Measurements from ENCODE around the gene DGCR2.

Gene DGCR2

DNA sequence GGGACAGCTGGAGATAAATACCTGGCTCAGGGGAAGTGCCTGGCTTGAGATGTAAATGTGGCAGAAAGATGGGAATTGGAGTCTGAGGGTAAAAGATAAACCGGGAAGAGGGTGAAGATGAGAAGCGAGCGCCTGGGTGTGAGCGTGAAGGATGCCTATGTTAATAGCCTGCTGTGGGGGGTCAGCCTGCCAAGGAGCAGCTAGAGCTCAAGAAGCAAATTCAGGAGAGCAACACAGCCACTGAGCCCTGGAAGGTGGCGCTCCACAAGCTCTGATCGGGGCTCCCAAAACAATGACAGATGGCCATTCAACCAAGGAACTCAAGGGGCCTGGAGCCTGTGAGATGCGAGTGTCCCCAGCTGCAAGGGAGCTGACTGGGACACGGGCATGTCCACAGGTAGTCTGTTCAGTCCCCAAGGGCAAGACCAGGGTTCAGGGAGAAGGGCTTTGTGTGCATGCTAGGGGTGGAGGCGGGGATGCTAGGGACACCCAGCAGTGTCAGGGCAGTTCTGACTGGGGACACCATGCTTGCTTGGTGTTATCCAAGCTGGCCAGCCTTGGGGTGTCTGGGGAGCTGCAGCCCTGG is 25.1 kb upstream of the DGCR2 start:
- DNase-seq (ENCODE audit: low read depth in 2 of 2), result no peak

DNA sequence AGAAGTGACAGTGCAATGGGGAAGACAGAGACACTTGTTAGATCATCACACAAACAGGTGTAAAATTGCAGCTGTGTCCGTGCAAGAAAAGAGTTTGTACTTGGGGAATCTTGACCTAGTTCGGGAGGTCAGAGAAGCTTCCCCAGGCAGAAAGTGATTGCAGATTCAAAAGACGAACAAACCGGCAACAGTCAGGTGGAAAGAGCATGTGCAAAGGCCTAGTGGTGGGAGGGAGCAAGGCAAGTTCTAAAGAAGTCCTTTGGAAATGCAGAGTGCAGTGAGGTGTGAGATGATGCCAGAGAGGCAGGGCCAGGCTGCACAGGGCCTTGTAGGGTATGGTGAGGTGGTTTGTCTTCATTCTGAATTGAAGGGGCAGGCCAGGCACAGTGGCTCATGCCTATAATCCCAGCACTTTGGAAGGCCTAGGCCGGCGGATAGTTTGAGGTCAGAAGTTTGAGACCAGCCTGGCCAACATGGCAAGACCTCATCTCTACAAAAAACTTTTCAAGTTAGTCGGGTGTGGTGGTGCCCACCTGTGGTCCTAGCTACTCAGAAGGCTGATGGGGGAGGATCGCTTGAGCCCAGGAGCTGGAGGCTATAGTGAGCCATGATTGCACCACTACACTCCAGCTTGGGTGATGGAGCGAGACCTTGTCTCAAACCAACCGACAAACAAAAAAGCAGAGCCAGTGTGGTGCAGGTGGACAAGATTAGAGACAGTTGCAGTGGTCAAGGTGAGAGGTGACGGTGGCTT is 24.2 kb upstream of the DGCR2 start:
- no peak for DNase-seq (ENCODE audit: low read depth in 2 of 2)

DNA sequence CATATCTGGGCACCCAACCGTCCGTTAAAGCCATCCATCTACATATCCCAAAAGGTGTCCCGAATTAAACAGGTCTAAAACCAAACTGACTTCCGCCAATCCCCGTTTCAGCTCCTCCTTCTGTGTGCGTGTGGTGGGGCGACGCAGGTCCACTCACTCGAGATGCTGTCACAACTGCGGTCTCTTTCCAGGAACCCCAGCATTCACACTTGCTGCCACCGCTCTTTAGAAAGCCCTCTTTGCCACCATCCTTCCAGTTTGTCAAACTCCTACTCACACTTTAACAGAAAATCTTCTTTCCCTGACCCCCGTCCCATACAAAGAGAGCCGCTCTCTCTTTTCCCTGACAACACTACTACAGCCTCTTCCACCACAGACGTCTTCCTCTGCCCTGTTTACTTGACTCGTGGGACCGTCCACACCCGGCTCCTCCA is 21.8 kb upstream of the DGCR2 start:
- peak in 1 of 2 donors; percentile 9 for DNase-seq (ENCODE audit: low read depth in 2 of 2)

DNA sequence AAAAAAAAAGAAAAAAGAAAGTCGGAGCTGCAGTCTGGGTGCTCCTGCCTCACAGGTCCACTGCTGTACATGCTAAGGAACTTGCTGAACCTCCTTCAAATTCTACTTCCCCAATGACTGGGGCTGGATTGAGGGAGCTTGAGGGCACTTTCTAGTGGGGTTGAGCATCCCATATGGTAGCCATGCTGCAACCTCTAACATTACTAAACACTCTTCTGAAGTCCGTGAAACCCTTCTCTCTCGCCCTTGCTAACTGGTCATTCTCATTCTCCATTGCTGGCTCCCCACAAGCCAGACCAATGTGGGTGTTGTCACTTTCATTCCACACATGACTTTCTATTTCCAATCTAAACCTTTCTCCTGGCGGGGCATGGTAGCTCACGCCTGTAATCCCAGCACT is 21.0 kb upstream of the DGCR2 start:
- no peak for DNase-seq (ENCODE audit: low read depth in 2 of 2)

DNA sequence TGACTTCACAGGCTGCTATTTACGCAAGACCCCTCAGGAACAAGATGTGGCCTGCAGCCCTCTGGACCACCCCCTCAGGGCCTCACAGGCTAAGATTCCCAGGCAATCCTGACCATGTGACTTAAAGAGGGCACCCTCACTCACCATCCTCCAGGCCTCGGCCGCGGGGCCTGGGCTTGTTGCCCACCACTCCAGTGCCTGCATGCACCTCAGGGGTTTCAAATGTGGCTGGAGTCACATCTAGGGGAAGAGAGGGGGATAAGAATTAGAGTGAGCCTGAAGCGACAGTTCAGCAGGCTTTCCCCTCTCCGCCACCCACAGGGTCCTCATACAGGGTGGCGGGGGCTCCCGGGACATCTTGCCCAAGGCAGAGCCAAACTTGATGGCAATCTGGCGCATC is 20.2 kb upstream of the DGCR2 start:
- DNase-seq (ENCODE audit: low read depth in 2 of 2), result no peak

DNA sequence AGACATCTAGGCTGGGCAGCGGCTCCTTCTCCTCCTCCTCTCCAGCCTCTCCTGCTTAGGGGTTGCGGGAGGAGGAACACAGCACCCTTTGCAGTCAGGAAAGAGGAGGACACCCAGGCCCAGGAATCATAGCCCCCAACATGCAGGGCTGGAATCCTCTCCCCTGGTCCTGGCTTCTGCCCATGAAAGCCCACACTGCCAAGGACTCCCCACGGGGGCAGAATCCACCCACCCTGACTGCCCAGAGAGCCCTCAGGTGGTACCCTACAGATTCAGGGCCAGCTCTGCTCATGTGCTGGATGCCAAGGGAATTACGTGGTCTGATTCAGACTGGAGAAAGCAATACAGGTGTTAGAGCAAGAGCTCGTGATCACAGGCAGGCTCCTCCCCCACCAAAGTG is 17.8 kb upstream of the DGCR2 start:
- DNase-seq (ENCODE audit: low read depth in 2 of 2), result no peak

DNA sequence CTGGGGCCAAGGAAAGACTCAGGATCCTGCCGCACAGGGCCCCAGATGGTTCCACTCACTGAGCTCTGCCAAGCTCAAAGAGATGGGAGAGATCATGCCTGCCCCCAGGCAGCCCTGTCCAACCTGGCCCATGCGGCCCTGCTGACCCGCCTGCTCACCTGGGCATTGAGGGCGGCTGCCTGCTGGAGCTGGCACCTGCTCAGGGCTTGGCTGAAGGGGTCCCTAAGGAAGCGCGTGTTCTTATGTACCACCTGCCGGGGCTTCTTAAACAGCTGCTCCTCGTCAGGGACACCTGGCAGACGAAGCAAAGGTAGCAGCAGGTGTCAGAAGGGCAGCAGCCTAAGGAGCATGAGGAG is 16.8 kb upstream of the DGCR2 start:
- DNase-seq (ENCODE audit: low read depth in 2 of 2), result no peak

DNA sequence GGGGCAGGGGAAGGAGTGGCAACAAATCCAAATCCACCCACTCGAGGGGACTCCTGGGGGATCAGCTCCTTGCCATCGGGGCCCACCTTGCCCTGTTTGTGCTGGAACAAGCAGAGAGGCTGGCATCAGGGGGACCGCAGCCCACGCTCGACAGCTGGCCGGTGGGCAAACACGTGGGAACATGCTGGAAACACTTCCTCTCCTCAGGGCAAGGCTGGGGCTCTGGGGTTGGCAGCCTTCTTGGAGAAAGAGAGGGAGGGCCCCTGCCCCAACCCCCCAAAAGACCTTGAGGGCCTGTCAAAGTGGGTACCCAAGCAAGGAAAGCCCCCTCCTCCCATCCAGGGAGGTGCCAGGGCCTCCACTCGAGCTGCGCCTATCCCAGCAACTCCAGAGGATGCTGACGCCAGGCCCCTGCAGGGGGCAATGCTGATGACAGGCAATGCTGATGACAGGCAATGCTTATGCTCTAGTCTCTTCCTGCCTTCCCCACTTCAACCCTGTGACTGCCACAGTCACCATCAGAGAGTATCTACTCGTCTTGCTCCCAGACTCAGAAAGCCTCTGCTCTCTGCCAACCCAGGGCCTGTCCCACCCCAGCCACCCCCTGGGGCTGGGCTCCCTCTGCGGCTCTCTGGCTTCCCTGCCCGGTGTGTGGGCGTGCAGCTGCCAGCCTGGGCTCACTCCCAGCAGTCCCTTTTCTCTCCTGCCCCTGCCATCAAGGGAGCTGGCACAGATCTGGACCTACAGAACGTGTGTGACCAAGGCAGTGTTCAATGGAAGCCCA is 16.2 kb upstream of the DGCR2 start:
- no peak for DNase-seq (ENCODE audit: low read depth in 2 of 2)

DNA sequence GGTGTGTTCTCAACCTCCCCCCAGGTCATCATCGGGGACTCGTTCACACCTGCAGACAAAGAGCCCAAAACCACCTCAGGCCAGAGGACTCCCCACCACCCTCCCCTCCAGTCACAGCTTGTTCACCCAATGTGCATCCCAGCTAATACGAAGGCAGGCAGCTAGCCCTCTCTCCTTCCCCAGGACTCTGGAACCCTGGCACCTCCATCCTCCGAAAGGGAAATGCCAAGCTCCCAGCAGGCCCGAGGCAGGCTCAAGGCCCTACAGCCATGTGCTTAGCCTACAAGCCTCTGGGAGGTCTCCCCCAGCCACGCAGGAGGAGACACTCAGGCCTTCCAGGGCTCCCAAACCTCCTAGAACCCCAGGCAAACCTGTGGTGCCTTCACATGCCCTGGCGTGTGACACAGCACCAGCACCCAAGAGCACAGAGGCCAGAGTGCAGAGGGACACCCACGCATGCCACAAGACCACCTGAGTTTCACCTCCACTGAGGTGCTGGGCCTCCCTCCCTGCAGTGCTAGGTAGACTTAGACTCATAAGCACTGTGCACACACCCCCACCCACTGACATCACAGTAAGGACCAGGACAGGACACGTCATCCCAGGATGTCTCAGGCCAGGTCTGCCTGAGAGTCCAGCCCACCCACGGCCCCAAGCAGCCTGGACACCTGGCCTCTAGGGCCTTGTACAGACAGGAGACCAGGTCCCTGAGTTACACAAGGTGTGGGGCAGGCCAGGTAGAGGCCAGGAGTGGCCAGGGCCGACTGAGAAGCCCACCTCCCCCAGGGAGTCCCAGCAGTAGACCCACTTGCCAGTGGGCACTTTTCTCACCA is 15.4 kb upstream of the DGCR2 start:
- no peak for DNase-seq (ENCODE audit: low read depth in 2 of 2)

DNA sequence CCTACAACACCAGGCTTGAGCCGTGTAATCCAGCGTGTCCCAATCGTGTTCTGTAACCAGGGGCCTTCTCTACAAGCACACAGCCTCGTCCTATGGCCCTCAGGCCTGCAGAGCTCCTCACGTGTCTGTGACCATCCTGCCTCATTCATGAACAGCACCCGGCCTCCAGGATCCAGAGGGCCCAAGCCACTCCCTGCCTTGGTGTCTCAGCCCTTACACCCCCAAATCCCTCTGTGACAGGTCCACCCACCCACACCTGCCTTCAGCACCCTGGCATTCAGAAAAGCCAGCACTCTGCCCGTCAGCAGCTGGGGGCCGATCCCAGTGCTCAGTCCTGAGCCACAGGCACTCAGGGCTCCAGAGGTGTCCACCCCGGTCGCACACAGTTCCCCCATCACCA is 14.7 kb upstream of the DGCR2 start:
- DNase-seq (ENCODE audit: low read depth in 2 of 2), result no peak

DNA sequence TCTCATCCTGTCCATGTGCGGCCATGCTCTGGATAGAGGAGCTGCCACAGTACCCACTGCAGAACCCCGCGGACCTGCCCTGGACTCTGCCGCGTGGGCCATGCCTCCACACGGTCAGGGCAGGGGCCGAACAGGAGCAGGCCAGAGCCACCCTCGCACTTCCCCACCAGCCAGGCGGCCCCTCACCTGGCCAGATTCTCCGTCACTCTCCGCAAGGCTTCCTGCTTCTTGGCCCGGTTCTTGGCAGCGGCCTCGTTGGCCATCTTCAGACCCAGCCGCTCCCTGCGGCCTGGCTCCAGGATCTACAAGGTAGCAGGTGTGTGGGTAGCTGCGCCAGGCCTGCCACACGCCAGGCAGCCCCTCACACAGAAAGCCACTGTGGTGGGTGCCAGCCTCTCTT is 12.7 kb upstream of the DGCR2 start:
- DNase-seq (ENCODE audit: low read depth in 2 of 2), result no peak

DNA sequence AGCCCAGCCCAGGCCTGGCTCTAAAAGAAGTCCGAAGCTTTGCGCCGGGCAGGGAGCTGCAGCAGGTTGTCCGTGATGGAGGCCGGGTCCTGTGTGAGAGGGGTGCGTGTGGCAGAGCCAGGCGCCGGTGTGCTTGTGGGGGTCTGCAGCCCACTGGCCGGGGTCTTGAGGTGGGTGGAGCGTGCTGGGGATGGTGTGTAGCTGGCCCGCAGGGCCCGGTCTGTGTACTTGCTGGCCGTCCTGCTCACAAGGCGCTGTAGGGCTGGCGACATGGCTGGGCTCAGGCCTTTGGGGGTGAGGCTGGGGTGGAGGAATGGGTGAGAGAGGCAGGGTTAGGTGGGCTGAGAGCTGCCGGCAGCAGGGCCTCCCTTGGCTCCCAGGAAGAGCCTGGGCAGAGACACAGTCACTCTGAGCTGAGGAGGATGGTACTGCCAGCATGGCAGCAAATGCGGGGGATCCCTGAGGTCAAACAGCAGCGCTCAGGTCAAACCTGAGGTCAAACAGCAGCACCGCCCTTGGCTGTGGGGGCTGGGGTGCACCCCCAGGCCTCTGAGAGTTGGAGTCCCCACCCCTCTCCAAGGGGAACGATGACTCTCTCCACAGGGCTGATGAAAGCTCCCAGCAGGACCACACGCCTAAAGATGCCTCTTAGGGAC is 12.1 kb upstream of the DGCR2 start:
- DNase-seq (ENCODE audit: low read depth in 2 of 2), result no peak

DNA sequence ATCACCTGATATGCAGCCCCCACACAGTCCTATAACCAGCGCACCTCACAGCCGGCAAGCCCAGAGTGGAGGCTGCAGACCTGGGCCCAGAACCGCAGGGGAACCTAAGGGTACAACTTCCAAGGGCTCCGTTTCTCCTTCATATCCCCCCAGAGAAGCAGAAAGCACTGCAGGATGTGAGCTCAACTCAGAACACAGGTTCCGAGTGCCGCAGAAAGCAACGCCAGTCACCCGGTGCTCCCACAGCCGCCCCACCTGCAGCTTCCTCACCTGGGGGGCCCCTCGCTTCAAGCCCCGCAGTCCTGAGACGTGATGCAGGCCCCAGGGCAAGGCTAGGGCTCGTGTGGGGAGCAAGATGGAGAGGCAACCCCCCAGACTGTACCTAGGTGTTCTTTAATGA is 11.3 kb upstream of the DGCR2 start:
- no peak for DNase-seq (ENCODE audit: low read depth in 2 of 2)

DNA sequence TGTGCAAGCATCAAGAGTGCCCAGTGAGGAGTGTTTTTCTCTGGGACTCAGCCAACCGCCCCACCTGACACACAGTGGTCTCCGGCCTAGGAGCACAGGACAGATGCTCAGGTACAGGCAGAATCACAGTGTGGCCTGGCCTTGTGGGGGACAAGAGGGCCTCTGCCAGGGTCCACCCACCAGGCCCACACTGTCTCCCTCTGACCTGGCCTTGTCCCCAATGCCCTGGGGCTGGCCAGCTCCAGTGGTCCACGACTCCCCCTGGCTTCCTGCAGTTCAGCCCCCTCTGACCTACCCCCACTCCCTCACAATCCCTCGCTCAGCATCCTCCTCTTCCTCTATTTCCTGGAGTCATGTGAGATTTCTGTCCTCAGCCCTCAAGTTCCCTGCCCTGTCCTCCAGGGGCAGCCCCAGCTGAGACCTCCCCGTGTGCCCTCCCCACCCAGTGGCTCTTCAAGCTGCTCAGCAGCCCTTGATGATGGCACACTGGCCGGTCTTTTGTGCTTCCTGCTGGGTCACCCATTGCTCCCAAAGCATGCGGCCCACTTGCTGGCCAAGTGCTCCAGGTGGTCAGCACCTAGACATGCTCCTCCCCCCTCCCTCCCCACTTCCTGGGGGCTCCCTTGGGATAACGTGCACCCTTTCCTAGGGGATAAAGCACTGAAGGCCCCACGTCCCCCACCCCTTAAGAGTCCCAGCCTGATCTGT is 10.6 kb upstream of the DGCR2 start:
- no peak for DNase-seq (ENCODE audit: low read depth in 2 of 2)

DNA sequence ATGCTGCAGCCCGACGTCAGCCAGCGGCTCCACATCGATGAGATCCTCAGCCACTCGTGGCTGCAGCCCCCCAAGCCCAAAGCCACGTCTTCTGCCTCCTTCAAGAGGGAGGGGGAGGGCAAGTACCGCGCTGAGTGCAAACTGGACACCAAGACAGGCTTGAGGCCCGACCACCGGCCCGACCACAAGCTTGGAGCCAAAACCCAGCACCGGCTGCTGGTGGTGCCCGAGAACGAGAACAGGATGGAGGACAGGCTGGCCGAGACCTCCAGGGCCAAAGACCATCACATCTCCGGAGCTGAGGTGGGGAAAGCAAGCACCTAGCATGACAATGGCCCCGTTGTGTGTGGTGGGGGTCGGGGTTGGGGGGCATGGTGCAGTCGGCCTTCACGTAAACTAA is 9.9 kb upstream of the DGCR2 start:
- DNase-seq (ENCODE audit: low read depth in 2 of 2), result no peak

DNA sequence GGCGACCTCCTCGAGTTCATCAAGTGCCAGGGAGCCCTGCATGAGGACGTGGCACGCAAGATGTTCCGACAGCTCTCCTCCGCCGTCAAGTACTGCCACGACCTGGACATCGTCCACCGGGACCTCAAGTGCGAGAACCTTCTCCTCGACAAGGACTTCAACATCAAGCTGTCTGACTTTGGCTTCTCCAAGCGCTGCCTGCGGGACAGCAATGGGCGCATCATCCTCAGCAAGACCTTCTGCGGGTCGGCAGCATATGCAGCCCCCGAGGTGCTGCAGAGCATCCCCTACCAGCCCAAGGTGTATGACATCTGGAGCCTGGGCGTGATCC is 9.4 kb upstream of the DGCR2 start:
- DNase-seq (ENCODE audit: low read depth in 2 of 2), result no peak

DNA sequence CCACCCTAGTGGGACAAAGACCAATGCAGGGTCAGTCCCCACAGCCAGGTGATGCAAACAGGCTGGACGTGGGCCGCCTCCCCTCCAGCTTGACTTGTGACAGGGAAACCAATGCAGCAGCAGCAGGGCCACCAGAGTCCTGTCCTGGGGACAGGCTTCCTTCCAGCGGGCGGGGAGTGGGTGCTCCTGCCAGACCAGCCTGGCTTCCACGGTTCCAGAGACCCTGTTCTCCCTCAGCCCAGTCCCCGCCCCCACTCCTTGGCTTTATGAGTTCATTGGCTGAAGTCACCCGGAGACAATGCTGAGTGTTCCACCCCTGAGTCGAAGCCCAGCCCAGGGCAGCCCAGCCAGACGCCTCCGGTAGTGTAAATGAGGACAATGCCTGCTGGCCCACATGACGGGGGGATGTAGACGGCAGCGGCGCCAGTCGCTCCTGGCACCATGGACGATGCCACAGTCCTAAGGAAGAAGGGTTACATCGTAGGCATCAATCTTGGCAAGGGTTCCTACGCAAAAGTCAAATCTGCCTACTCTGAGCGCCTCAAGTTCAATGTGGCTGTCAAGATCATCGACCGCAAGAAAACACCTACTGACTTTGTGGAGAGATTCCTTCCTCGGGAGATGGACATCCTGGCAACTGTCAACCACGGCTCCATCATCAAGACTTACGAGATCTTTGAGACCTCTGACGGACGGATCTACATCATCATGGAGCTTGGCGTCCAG is 8.9 kb upstream of the DGCR2 start, which contains the start of gene TSSK2:
Gene TSSK2 (plus strand): TSS at position 350 of the 726 bp plus-strand sequence. CDS start 92 bp downstream, at position 442.
- DNase-seq (ENCODE audit: low read depth in 2 of 2), result no peak

DNA sequence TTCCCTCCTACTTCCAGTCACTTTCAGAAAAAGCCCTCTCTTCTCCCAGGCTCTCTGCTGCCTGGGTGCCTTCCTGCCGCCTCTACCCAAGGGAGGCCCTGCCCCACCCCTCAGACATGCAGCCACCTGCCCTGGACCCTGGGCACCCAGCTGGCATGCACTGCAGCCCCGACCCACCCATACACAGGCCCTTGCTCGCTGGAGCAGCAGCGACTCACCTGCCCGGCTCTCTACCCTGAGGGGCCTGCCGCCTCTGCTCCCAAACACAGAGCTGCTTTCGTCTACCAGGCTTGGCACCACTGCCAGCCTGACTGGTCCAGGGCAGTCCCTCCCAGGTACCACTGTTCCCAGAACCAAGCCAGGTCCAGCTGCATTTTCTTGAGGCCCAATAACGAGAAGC is 7.7 kb upstream of the DGCR2 start:
- DNase-seq (ENCODE audit: low read depth in 2 of 2), result no peak

DNA sequence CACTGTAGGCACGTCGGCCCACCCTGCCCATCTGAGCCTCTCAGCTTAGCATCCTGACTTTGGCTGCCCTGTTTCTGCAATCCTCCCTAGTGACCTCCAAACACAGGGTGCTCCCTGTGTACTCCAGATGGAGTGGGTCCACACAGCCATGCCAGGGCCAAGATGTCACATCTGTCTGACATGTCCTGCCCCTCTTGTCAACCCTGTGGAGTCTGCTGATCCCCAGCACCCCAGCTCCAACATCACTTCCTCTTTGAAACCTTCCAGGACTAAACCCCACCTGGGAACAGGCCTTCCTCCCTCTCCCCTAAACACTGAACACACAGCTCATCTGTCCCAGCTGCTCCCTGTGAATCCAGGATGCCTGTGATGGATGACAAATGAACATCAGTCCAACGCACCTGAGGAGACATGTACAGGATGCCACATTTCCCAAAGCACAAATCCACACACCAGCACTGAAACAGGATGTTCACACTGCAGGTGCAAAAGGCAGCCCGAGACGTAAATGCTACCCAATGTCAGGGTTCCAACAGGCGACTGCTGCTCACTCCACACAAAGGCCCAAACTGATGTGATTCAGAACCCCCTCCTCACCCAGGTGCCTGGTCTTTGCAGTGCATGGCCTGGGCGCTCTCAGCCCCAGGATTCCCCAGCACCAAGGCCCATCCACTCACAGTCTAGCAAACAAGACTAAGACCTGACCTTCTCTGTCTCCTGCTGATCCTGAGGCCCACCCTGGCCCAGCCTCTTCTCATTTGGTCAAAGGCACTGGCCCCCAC is 6.9 kb upstream of the DGCR2 start:
- DNase-seq (ENCODE audit: low read depth in 2 of 2), result no peak

DNA sequence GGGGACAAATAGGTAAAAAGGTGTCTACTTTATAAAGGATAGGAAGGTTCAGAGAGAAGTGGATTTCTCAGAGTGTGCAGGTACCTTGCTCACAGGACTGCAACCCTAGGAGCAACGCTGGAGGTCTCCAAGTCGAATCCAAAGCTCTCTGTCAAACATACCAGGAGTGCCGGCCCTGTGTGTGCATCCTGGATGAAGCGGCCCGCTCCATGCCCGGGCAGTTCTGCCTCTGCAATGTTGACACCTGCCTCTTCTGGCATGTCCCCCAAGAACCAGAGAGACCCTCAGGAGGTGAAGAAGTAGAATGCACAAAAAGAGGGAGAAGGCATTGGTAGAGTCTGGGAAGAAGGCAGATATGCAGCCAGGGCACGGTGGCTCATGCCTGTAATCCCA is 5.8 kb upstream of the DGCR2 start:
- DNase-seq (ENCODE audit: low read depth in 2 of 2), result no peak
